ENCODE results near the gene MIDN.

DNA sequence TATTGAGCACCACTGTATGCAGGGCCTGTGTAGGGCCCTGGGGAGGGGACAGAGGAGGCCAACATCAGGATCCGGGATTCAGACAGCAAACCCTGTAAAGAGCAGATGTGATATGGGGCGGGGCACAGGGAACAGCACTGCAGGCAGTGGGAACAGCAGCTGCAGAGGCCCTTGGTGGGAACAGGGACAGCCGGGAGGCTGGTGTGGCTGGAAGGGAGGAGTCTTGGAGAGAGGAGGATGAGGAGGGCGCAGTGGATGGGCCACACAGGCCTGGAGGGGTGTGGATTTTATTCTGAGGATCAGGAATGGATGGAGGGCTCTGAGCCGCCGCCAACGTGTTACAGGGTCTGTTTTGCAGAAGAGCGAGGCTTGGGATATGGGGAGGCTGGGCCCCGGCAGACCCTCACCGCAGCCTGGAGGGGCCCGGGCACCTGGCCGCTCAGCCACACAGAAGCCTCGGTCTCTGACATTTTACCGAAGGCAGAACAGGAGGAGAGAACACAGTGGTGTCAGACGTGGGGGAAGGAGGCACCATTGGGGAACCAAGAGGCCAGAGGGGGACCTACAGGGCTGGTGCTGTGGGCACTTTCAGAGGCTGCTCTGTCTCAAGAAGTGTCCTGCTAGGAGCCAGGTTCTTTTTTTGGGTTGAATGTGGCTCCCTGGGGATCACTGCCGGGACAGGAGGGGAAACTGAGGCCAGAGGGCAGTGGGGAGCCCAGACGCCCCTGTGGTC, 44.2 kb downstream of the MIDN start:
- TF ChIP-seq, protein P1, sequence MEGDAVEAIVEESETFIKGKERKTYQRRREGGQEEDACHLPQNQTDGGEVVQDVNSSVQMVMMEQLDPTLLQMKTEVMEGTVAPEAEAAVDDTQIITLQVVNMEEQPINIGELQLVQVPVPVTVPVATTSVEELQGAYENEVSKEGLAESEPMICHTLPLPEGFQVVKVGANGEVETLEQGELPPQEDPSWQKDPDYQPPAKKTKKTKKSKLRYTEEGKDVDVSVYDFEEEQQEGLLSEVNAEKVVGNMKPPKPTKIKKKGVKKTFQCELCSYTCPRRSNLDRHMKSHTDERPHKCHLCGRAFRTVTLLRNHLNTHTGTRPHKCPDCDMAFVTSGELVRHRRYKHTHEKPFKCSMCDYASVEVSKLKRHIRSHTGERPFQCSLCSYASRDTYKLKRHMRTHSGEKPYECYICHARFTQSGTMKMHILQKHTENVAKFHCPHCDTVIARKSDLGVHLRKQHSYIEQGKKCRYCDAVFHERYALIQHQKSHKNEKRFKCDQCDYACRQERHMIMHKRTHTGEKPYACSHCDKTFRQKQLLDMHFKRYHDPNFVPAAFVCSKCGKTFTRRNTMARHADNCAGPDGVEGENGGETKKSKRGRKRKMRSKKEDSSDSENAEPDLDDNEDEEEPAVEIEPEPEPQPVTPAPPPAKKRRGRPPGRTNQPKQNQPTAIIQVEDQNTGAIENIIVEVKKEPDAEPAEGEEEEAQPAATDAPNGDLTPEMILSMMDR (IDR thresholded peaks at IDR 0.05), result no peak
- no peak for TF ChIP-seq POLR2AphosphoS5 (IDR thresholded peaks at IDR 0.05; ENCODE audit: low read depth, low read length)
- TF ChIP-seq, protein P2, sequence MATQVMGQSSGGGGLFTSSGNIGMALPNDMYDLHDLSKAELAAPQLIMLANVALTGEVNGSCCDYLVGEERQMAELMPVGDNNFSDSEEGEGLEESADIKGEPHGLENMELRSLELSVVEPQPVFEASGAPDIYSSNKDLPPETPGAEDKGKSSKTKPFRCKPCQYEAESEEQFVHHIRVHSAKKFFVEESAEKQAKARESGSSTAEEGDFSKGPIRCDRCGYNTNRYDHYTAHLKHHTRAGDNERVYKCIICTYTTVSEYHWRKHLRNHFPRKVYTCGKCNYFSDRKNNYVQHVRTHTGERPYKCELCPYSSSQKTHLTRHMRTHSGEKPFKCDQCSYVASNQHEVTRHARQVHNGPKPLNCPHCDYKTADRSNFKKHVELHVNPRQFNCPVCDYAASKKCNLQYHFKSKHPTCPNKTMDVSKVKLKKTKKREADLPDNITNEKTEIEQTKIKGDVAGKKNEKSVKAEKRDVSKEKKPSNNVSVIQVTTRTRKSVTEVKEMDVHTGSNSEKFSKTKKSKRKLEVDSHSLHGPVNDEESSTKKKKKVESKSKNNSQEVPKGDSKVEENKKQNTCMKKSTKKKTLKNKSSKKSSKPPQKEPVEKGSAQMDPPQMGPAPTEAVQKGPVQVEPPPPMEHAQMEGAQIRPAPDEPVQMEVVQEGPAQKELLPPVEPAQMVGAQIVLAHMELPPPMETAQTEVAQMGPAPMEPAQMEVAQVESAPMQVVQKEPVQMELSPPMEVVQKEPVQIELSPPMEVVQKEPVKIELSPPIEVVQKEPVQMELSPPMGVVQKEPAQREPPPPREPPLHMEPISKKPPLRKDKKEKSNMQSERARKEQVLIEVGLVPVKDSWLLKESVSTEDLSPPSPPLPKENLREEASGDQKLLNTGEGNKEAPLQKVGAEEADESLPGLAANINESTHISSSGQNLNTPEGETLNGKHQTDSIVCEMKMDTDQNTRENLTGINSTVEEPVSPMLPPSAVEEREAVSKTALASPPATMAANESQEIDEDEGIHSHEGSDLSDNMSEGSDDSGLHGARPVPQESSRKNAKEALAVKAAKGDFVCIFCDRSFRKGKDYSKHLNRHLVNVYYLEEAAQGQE (IDR thresholded peaks at IDR 0.05; ENCODE audit: insufficient read depth in 1 of 2, low read depth in 2 of 2, low read length in 1 of 2), result no peak

Data from Panc1 (cell line).